T-helper 2 cell treated with Interferon-gamma antibody and Interleukin-4, amounts not matched to agents 100 ng/mL and 5 ng/mL, for 36 hours (primary cell): ENCODE measurements around the gene RPP38. TPM values are rescaled to one million over a fixed set of nuclear protein-coding genes. Genes with fewer than 3 reads are reported as not detected.

Experiments
- intact Hi-C: fragments of 100-400 bp; cut with micrococcal nuclease; formaldehyde crosslinking; loops from one replicate; pipeline ENCODE4 v1.15.1; 2023
- total RNA-seq: library from RNA; stranded (reverse); gene quantifications from 2 replicates; pipeline ENCODE4 v1.2.3, GENCODE V29; 2022

RPP38 gene
- total RNA-seq, 1 donor from 2014 or later, result 16.4 TPM

DNA sequence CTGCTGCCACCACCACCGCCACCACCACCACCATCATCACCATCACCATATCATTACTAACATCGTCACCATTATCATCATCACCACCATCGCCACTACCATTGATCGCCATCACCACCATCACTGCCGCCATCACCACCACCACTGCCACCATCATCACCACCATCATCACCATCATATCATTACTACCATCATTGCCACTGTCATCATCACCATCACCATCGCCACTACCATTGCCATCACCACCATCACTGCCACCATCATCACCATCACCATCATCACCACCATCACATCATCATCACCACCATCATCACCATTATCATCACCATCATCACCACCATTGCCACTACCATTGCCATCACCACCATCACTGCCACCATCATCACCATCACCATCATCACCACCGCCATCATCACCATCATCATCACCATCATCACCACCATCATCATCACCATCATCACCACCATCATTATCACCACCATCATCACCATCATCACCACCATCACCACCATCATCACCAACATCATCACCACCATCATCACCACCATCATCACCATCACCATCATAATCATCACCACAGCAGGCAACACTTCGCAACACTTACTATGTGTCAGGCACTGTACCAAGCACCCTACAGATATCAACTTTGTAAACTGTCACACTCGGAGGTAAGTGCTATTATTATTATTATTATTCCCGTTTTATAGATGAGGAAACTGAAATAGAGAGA is 52.1 kb downstream of the RPP38 start:
- intact Hi-C loops, result no loop called here

DNA sequence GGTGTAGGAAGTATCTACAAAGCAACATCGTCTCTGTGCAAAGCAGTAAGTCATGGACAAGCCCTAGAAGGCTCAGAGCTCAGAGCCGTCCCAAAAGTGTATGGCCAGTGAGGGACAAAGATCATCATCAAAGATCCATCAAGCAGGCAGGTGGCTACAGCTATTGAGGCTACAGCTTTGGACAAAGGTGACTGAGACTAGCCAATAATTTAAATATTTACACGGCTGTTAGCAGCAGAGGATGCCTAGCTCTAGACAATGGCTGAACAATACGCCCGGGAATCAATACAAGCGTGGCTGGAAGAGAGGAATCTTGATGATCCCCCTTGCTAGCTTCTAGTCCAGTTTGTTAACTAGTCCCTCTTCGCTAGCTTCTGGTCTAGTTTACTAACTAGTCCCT is 53.4 kb downstream of the RPP38 start:
- intact Hi-C loops, result no loop called here

DNA sequence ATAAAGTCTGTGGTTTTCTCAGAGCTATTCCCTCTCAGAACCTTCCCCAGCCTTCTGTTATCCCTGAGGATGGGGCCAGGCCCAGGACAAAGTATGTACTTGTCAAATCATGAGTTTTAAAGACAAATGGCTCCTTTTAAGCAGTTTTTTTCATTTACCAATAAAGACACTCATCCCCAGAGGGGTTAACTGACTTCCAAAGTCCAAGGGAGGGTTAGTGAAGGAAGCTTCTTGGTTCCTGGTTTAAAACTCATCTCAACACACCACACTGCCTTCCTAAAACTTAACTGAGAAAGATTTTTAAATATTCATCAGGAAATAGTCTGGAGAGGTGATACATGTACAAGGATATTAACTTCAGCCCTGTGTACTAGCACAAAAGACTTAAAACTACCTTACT is 55.4 kb downstream of the RPP38 start:
- intact Hi-C loops, result no loop called here

Other genes starting within 250 kb of the RPP38 start
- 30.4 and 35.9 TPM in 2 replicates for gene SUV39H2, start 218.5 kb upstream of the RPP38 start, total RNA-seq
- 38.5 and 41.9 TPM in 2 replicates for gene DCLRE1C, start 143.3 kb upstream of the RPP38 start, total RNA-seq
- 0.55 and 0.70 TPM in 2 replicates for gene MEIG1, start 138.0 kb upstream of the RPP38 start, total RNA-seq
- gene OLAH, start 53.4 kb upstream of the RPP38 start, total RNA-seq, result 0.18 TPM in 1 of 2 replicates, not detected in the other
- 3.0 and 3.2 TPM in 2 replicates for gene ACBD7, start 8.6 kb upstream of the RPP38 start, total RNA-seq
- gene NMT2, start 71.3 kb downstream of the RPP38 start, total RNA-seq, result 50.1 and 56.2 TPM in 2 replicates